Esophagus squamous epithelium (tissue), 4 donors: ENCODE data around the gene TNIK.

Experiments used
- POLR2A ChIP-seq, 4 donors: fragments of 450-650 bp; IDR thresholded peaks; one replicate each; pipeline ENCODE4 v1.6.1; 2017; ENCODE audit warnings: antibody characterized with exemption in 4 of 4, mild to moderate bottlenecking in 4 of 4, moderate library complexity in 3 of 4
- TF ChIP-seq, protein P1 (sequence below), 6 experiments: fragments of 450-650 bp in 4 of 6; fragments of 200-600 bp in 2 of 6; sonication (generic) in 2 of 6; IDR thresholded peaks; one replicate each; pipeline ENCODE4 v1.5.1; 2016 to 2019; ENCODE audit warnings: antibody characterized with exemption in 6 of 6, mild to moderate bottlenecking in 4 of 6, moderate library complexity in 4 of 6

DNA sequence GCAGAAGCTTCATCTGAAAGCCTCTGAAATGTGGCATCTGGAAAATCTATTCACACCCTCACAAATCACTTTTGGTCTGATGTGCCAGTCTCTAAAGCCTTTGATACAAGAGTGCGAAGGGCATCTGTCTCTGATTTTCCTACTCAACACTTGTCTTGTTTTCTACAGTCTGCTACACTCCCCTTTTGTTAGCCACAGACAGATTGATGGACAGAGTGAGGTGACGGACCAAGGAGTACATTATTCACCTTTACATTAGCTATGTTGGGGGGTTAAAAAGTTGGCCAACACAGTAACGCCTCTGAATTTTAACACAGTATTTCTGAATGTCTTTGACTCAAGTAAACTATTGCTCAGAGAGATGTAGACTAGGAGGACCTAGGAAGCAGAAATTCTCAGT, 63.1 kb downstream of the TNIK start:
- TF ChIP-seq, protein P1, sequence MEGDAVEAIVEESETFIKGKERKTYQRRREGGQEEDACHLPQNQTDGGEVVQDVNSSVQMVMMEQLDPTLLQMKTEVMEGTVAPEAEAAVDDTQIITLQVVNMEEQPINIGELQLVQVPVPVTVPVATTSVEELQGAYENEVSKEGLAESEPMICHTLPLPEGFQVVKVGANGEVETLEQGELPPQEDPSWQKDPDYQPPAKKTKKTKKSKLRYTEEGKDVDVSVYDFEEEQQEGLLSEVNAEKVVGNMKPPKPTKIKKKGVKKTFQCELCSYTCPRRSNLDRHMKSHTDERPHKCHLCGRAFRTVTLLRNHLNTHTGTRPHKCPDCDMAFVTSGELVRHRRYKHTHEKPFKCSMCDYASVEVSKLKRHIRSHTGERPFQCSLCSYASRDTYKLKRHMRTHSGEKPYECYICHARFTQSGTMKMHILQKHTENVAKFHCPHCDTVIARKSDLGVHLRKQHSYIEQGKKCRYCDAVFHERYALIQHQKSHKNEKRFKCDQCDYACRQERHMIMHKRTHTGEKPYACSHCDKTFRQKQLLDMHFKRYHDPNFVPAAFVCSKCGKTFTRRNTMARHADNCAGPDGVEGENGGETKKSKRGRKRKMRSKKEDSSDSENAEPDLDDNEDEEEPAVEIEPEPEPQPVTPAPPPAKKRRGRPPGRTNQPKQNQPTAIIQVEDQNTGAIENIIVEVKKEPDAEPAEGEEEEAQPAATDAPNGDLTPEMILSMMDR (IDR thresholded peaks at IDR 0.05): no peak
- no peak for TF ChIP-seq POLR2A (IDR thresholded peaks at IDR 0.05)
